Measurements from ENCODE around the gene PCNX4.

Gene PCNX4

DNA sequence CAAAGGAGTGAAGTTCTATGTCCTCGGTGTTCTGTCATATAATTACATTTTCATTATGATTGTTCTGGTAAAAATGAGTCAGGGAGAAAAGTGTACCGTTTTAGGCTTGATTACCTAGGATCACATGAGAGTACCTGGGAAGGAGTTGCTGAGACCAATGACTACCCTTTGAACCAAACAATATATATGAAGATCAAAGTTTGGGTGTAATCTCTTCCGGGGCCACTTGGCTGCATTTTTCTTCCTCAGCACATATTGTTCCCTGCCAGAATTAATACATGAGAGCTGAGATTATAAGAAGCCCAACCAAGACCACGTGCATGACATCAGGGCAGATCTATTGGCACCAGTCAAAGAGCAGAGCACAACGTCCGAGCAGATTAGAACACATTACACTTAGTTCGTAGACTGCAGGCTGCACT is 114.5 kb downstream of the PCNX4 start:
- DNase-seq (ENCODE audit: low read depth in 2 of 2): no peak

DNA sequence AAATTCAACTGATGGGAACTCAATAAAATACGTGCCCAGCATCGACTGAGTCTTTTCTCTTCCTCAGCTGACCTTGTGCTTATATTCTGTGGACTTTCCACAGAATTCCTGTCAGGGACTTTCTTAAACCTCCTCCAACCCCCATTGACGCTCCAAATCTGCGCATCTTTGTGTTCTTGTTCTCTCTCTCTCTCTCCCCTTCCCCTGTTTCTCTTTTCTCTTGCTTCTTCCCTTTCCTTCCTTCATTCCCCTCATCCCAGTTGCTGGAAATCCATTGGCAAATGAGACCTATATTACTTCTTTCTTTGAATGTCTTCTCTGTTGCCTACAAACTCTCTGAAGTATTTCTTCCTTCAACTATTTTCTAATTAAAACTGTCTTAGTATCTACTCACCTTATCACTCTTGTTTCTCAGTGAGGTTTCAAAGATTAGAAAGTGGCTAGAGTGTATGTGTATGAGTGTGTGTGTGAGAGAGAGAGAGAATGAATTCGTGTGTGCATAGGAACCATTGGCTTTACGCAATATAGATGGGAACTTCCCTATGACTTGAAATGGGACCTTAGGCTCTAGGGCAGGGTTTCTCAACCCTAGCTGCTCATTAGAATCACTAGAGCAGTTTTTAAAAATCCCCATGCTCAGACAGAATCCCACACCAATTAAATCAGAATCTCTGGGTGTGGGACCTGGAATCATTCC is 115.3 kb downstream of the PCNX4 start:
- no peak for DNase-seq (ENCODE audit: low read depth in 2 of 2)

DNA sequence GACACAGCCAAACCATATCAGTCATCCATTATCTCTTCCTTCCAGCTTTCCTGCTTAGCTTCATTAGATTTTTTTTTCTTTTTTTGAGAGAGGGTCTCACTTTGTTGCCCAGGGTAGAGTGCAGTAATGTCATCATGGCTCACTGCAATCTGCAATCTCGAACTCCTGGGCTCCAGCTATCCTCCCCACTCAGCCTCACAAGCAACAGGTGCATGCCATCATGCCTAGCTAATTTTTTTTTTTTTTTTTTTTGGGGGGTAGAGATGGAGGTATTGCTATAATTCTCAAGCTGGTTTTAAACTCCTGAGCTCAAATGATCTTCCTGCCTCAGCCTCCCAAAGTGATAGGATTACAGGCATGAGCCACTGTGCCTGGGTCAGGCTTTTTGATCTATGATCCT is 119.0 kb downstream of the PCNX4 start:
- DNase-seq (ENCODE audit: low read depth in 2 of 2): no peak

DNA sequence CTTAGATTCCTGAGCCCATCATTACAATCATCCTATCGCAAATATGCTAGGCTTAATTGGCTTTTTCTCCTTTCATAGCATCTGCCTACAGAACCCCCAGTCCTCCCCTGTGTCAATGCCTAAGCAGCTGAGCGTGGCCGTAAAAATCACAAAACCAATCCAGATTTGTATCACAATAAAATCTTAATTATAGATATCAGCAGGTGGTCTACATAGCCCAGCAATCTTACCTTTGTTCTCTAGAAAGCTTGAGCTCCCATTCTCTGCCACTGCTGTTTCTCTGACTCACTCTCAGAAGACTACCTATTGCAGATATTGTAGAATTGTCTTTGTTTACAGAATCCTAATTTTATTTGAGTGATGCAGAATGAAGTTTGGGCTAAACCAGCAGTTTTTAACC is 119.4 kb downstream of the PCNX4 start:
- DNase-seq (ENCODE audit: low read depth in 2 of 2): no peak

DNA sequence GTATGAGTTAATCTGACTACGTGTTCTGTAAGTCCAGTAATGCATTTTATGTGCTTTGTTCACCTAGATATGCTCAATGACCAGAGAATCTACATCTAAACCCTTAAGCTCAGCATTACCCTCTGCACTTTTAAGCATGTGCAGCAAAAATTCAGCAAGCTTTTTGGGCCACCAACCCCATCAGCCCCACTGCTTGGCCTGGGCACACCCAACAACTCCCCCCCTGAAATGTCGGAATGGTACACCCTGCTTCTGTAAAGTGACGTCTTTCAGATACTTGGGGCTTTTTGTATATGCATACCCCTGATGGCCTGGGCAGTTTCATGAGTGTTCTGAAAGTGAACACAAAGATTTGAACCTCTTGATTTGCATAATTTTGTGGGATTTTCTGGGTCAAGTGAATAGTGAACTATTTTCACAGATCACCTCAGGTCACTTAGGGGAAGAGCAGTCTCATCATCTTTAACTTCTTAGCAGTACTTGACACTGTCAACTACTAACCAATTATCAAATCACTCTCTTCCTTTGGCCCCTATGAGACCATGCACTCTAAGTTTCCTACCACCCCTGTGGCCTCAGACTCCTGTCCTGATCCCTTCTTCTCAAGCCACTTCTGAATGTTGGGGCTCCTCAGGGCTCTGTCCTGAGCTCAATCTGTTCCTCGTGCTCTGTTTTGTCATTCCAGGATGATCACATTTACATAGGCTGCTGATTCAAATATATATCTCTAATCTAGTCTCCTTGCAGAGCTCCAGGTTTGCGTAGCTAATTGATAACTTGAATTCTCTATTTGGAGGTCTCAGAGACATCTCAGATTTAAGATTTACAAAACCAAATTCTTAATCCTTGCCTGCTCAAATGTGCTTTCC is 121.0 kb downstream of the PCNX4 start:
- no peak for DNase-seq (ENCODE audit: low read depth in 2 of 2)

DNA sequence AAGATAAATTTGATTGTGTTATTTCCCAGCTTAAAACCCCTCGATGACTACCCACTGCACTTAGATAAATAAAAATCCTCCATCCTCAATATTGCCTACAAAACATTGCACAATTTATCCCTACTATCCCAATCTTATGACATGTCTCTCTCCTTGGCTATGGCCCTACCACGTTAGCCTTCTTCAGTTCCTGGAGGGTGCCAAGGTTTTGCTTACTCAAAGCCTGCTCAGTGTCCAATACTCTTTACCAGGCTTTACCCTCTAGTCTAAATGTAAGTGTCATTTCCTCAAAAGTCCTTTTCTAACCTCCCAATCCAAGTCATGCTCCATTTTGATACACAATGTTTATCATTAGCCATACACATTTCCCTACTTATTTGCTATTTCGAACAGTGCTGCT is 122.3 kb downstream of the PCNX4 start:
- DNase-seq (ENCODE audit: low read depth in 2 of 2): no peak

DNA sequence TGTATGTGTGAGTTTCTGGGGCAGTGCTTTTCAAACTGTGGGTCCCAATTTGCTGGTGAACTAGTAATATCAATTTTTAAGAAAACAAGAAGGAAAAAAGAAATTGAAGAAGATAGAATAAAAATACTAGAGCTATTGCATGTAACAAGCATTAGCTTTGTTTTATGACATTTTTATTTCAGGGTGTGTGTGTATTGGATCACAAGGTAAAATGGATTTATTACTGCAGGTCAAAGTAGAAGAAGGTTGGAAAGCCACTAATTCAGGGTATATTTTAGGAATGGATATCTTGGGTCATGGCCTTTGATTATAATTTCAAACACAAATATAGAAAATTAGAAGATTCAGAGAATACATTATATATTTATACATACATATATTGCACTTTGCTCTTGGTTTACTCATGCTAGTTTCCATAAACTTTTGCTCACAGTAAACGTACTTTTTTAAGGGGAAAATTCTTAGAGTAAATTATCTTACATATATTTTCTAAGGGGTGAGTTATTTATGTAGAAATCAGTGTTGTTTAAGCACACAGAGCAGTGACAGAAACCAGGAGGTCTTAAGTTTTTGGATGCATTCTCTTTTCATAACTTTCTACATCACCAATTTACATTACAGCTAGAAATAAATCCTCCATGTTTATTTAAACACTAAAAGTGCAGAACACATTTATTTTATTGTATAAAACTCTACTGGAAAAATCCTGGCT is 122.8 kb downstream of the PCNX4 start:
- DNase-seq (ENCODE audit: low read depth in 2 of 2): no peak

DNA sequence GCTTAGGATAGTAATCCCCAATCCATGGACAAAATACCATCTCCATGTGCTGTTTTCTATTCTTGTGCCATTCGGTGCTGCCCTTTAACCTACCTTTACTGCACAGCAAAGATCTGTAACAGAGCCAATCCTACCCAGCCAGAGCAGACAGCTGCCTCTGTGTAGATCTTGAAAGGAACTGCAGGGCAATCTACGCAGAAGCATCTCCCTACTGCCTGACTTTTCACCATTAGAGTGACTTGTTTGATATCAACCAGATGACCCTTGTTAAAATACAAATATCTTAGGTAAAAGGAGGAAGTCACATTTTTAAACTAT is 123.4 kb downstream of the PCNX4 start:
- DNase-seq (ENCODE audit: low read depth in 2 of 2): no peak

DNA sequence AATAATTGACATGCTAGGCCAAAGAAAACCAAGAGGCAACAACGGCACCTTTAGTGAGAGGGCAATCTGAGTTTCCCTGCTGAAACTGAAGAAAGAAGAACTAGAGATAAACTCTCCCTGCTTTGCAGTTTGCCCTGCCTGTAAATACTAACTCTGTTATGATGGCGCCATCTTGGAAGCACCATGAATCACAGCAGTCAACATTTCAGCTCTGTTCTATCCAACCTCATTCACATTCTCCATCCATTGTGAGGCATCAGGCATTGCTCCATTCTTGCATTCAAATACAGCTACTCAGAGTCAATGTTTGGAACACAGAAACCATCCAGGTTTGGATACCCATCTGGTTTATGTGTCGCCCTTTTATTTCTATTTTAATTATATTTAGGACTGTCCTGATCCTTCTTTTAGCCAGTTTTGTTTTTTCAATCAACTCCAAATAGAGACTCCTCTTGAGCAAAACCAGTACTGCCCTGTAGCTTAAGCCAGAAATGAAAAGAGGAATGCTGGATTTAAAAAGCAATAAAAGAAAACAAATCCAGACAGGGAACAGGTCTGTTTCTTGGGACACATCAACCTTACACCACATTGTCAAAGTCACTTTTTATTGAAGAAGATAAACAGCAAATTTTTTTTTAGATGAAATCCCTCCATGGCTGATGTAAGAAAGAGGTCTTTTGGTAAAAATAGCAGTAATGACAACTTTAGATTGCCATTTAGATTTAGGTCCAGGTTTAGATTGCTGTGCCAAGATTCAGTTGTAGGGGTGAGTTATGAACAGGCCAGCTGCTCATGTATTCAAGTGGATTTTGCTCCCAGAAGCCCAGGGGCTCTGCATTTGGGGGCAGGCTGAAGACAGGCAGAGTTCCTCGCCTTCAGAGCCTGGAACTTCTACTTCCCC is 124.0 kb downstream of the PCNX4 start:
- no peak for DNase-seq (ENCODE audit: low read depth in 2 of 2)

DNA sequence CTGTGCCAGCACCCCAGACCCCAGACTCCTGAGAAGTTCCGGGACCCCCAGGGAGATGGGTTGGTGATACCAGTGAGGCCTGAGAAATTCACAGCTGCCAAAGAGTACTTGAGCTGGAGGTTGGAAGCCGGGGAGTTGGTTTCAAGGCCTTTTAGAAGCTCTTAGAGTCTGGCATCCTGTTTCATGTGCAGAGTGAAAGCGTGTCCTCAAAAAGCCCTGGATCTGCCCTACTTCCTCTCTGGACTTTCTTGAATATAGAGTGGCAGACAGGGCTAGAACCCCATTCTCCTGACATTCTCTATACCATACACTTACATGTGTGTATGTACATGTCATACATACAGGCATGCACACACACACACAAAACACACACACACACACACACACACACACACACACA is 126.0 kb downstream of the PCNX4 start:
- no peak for DNase-seq (ENCODE audit: low read depth in 2 of 2)

Data from stimulated activated CD4-positive, alpha-beta T cell treated with anti-CD3 and anti-CD28 coated beads, Interleukin-1b, Interleukin-23, amount 100 ng/mL, for 1 hour (primary cell).